SK-N-SH treated with all-trans-retinoic acid at 6 μM for 48 hours (cell line): ENCODE data around the gene CCDC30.

Experiments used
- ATAC-seq: fragments of 200-7000 bp; cut with Tn5 transposase; 3 replicates; pipeline ENCODE4 v1.9.1; 2020; ENCODE audit warnings: mild to moderate bottlenecking, moderate library complexity
- ARNTL ChIP-seq: fragments of 450-650 bp; formaldehyde crosslinking; IDR thresholded peaks from 2 replicates; pipeline ENCODE4 v1.5.0; 2020; ENCODE audit warnings: low read depth, mild to moderate bottlenecking, moderate library complexity, borderline replicate concordance
- BACH2 ChIP-seq: fragments of 250-450 bp; sonication (Bioruptor Pico); IDR thresholded peaks from 2 replicates; pipeline ENCODE4 v1.9.0; 2021; ENCODE audit warnings: mild to moderate bottlenecking, borderline replicate concordance
- CREB5 ChIP-seq: fragments of 250-450 bp; sonication (Bioruptor Pico); IDR thresholded peaks from 2 replicates; pipeline ENCODE4 v1.5.1; 2020; ENCODE audit warnings: low read depth, mild to moderate bottlenecking, moderate library complexity
- CSDC2 ChIP-seq: fragments of 250-450 bp; sonication (Bioruptor Pico); IDR thresholded peaks from 2 replicates; pipeline ENCODE4 v1.5.0; 2020; ENCODE audit warnings: mild to moderate bottlenecking, moderate library complexity
- CSRNP3 ChIP-seq: fragments of 250-450 bp; sonication (Bioruptor Pico); IDR thresholded peaks from 2 replicates; pipeline ENCODE4 v1.5.1; 2021; ENCODE audit warnings: mild to moderate bottlenecking, moderate library complexity
- ESRRG ChIP-seq: fragments of 250-450 bp; sonication (Bioruptor Pico); IDR thresholded peaks from 2 replicates; pipeline ENCODE4 v1.6.1; 2021; ENCODE audit warnings: mild to moderate bottlenecking
- GLIS3 ChIP-seq: fragments of 250-450 bp; sonication (Bioruptor Pico); IDR thresholded peaks from 2 replicates; pipeline ENCODE4 v1.5.0; 2020; ENCODE audit warnings: mild to moderate bottlenecking, moderate library complexity
- ISL1 ChIP-seq: fragments of 250-450 bp; sonication (Bioruptor Pico); IDR thresholded peaks from 2 replicates; pipeline ENCODE4 v2.1.2; 2022; ENCODE audit warnings: mild to moderate bottlenecking, moderate library complexity
- OSR1 ChIP-seq: fragments of 250-450 bp; sonication (Bioruptor Pico); IDR thresholded peaks from 2 replicates; pipeline ENCODE4 v1.8.0; 2022; ENCODE audit warnings: moderate library complexity, mild to moderate bottlenecking, inconsistent platforms
- PATZ1 ChIP-seq: fragments of 250-450 bp; sonication (Bioruptor Pico); IDR thresholded peaks from 2 replicates; pipeline ENCODE4 v1.8.0; 2020; ENCODE audit warnings: mild to moderate bottlenecking, moderate library complexity, borderline replicate concordance
- POU6F1 ChIP-seq: fragments of 250-450 bp; sonication (Bioruptor Pico); IDR thresholded peaks from 2 replicates; pipeline ENCODE4 v1.8.0; 2021; ENCODE audit warnings: low read depth, mild to moderate bottlenecking, moderate library complexity, borderline replicate concordance
- RARB ChIP-seq: fragments of 250-450 bp; sonication (Bioruptor Pico); IDR thresholded peaks from 2 replicates; pipeline ENCODE4 v1.8.0; 2021; ENCODE audit warnings: mild to moderate bottlenecking, moderate library complexity
- SNAI2 ChIP-seq: fragments of 250-450 bp; sonication (Bioruptor Pico); IDR thresholded peaks from 2 replicates; pipeline ENCODE4 v1.5.0; 2020; ENCODE audit warnings: mild to moderate bottlenecking, moderate library complexity
- TCF4 ChIP-seq: fragments of 250-450 bp; sonication (Bioruptor Pico); IDR thresholded peaks from 2 replicates; pipeline ENCODE4 v1.8.0; 2021; ENCODE audit warnings: mild to moderate bottlenecking, moderate library complexity, borderline replicate concordance
- TOX ChIP-seq: fragments of 250-450 bp; sonication (Bioruptor Pico); IDR thresholded peaks from 2 replicates; pipeline ENCODE4 v1.8.0; 2021; ENCODE audit warnings: mild to moderate bottlenecking, moderate library complexity, borderline replicate concordance
- TSHZ2 ChIP-seq: fragments of 250-450 bp; sonication (Bioruptor Pico); IDR thresholded peaks from 2 replicates; pipeline ENCODE4 v1.5.0; 2020; ENCODE audit warnings: mild to moderate bottlenecking, moderate library complexity
- ZC3H10 ChIP-seq: fragments of 250-450 bp; sonication (Bioruptor Pico); IDR thresholded peaks from 2 replicates; pipeline ENCODE4 v1.5.1; 2021; ENCODE audit warnings: mild to moderate bottlenecking, moderate library complexity
- ZFP3 ChIP-seq: fragments of 250-450 bp; sonication (Bioruptor Pico); IDR thresholded peaks from 2 replicates; pipeline ENCODE4 v1.5.0; 2020; ENCODE audit warnings: mild to moderate bottlenecking, moderate library complexity
- ZFP30 ChIP-seq: fragments of 450-650 bp; formaldehyde crosslinking; IDR thresholded peaks from 2 replicates; pipeline ENCODE4 v1.5.0; 2022; ENCODE audit warnings: mild to moderate bottlenecking, moderate library complexity
- ZNF565 ChIP-seq: fragments of 450-650 bp; formaldehyde crosslinking; conservative IDR thresholded peaks from 2 replicates; pipeline ENCODE4 v1.5.0; 2020; ENCODE audit warnings: low read depth, mild to moderate bottlenecking, moderate library complexity
- ZNF70 ChIP-seq: fragments of 450-650 bp; formaldehyde crosslinking; IDR thresholded peaks from 2 replicates; pipeline ENCODE4 v1.5.0; 2020; ENCODE audit warnings: mild to moderate bottlenecking, moderate library complexity
- ZNF8 ChIP-seq: fragments of 450-650 bp; formaldehyde crosslinking; IDR thresholded peaks from 2 replicates; pipeline ENCODE4 v1.5.0; 2020; ENCODE audit warnings: mild to moderate bottlenecking, moderate library complexity

Gene CCDC30

GRCh38 chr1:42698081-42698813 lies 235.2 kb downstream of the CCDC30 start:
- ATAC-seq = no peak
- TF ChIP-seq ISL1 (CRISPR knock-in tag) = no peak
- TF ChIP-seq ZFP3 (CRISPR knock-in tag) = no peak
- TF ChIP-seq ARNTL = no peak
- no peak for TF ChIP-seq ZNF8
- TF ChIP-seq BACH2 = no peak
- TF ChIP-seq ZNF70 (CRISPR knock-in tag) = no peak
- no peak for TF ChIP-seq POU6F1
- TF ChIP-seq TCF4 (CRISPR knock-in tag) = no peak
- TF ChIP-seq CSRNP3 (CRISPR knock-in tag) = no peak
- no peak for TF ChIP-seq OSR1 (CRISPR knock-in tag)
- TF ChIP-seq PATZ1 (CRISPR knock-in tag) = no peak
- no peak for TF ChIP-seq ZNF565 (CRISPR knock-in tag)
- TF ChIP-seq GLIS3 = no peak
- TF ChIP-seq ESRRG (CRISPR knock-in tag) = no peak
- no peak for TF ChIP-seq TSHZ2 (CRISPR knock-in tag)
- no peak for TF ChIP-seq ZFP30
- no peak for TF ChIP-seq CSDC2
- no peak for TF ChIP-seq CREB5
- no peak for TF ChIP-seq RARB (CRISPR knock-in tag)

- TF ChIP-seq ZNF565 (CRISPR knock-in tag) (no peak), ESRRG (CRISPR knock-in tag) (no peak), ARNTL (no peak), ZNF70 (CRISPR knock-in tag) (no peak), CREB5 (no peak), TOX (no peak), ISL1 (CRISPR knock-in tag) (no peak), RARB (CRISPR knock-in tag) (no peak), GLIS3 (no peak), TCF4 (CRISPR knock-in tag) (no peak), POU6F1 (no peak), ZC3H10 (no peak), ZNF8 (no peak), PATZ1 (CRISPR knock-in tag) (no peak), OSR1 (CRISPR knock-in tag) (no peak), SNAI2 (CRISPR knock-in tag) (no peak)
- no peak for ATAC-seq
These were observed 236.9 kb downstream of the CCDC30 start for GRCh38 chr1:42700006-42700405.
